Skeletal muscle satellite cell (primary cell): ENCODE measurements around the gene THTPA.
"Not testable (repeated sequence)": the region's sequence is repeated elsewhere in the genome, so short reads cannot be mapped to it uniquely, and the experiment has no call there.

Experiments
- H3K27me3 ChIP-seq: 2 replicates; pipeline ENCODE4 v1.7.0; 2013; ENCODE audit warnings: low read length; ENCODE audit not compliant: control insufficient read depth, insufficient read depth
- H3K36me3 ChIP-seq: 2 replicates; pipeline ENCODE4 v1.7.0; 2013; ENCODE audit warnings: mild to moderate bottlenecking, control low read depth, low read length; ENCODE audit not compliant: insufficient read depth
- H3K4me1 ChIP-seq: 2 replicates; pipeline ENCODE4 v1.7.0; 2013; ENCODE audit warnings: low read length; ENCODE audit not compliant: control insufficient read depth, insufficient read depth
- H3K4me2 ChIP-seq: 2 replicates; pipeline ENCODE4 v1.7.0; 2013; ENCODE audit warnings: mild to moderate bottlenecking, low read length
- H3K4me3 ChIP-seq: 2 replicates; pipeline ENCODE4 v1.7.0; 2013; ENCODE audit warnings: low read length
- H3K9ac ChIP-seq: 2 replicates; pipeline ENCODE4 v1.7.0; 2013; ENCODE audit warnings: mild to moderate bottlenecking, low read depth, low read length, moderate library complexity
- H3K9me3 ChIP-seq: replicated peaks from 2 replicates; pipeline ENCODE4 v1.7.0; 2013; ENCODE audit warnings: mild to moderate bottlenecking, control low read depth, low read length

The THTPA gene

DNA sequence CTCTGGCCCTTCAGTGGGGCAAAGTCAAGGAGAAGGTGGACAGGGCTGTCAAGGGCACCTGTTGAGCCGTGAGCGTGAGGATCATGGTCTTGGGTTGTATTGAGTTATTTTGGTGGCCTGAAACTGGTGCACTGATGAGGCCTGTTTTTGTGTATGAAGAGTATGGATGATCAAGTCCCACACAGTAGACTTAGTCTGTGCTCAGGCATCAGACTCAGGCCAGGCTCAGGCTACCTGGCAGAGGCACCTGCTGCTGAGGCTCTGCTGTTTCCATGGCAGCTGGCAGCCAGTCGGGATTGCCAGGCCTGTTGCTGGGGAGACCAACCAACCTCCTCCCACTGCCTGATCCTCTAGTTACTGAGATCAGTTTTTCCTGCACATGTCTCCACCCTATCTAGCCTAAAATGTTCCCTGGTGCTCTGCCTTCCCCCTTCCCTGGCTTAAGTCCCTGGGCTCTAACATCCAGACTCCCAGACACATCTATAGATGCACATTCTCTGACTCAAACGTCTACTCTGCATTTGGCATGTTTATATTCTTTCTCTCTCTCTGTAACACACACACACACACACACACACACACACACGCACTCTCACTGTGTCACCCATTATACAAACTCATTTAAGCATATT, 17.4 kb downstream of the THTPA start:
- no peak overlapping the region for H3K9ac ChIP-seq
- H3K36me3 ChIP-seq = no peaks in the 10 kb centered on the region
- no peaks in the 10 kb centered on the region for H3K4me1 ChIP-seq
- H3K27me3 ChIP-seq = peaks cover 58% of the 10 kb centered on the region
- no peak overlapping the region for H3K4me3 ChIP-seq
- H3K4me2 ChIP-seq = no peak overlapping the region
- no peaks in the 10 kb centered on the region for H3K9me3 ChIP-seq

DNA sequence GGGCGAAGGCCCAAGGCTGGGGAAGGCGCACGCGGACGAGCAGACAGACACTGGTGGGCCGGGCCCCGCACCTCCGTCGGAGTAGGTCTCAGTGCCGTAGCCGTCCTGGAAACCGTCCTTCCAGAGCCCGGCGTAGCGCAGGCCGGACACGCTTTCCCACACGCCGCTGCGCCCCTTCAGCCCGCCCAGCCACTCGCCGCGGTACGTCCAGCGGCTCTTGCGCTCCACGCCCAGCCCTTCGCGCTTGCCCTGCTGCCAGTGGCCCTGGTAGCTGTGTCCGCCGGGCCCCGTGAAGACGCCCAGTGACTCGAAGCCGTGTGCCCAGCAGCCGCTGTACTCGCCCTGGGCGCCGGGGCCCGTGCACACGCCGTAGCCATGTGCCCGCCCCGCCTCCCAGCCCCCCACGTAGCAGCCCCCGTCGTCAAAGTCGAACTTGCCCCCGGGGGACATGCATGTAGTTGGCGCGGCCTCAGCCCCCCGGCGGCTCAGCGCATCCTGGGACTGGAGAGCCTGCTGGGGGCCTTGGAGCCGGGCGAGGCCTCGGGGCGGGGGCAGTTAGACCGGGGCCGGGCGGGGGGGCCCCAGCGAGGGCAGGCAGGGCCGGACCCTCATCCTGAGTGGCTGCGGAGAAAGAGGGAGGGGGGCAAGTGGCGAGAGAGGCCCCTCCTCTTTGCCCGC, 21.1 kb downstream of the THTPA start:
- Histone ChIP-seq H3K9ac (no peak overlapping the region), H3K4me3 (no peak overlapping the region), H3K27me3 (peaks cover 80% of the 10 kb centered on the region)

DNA sequence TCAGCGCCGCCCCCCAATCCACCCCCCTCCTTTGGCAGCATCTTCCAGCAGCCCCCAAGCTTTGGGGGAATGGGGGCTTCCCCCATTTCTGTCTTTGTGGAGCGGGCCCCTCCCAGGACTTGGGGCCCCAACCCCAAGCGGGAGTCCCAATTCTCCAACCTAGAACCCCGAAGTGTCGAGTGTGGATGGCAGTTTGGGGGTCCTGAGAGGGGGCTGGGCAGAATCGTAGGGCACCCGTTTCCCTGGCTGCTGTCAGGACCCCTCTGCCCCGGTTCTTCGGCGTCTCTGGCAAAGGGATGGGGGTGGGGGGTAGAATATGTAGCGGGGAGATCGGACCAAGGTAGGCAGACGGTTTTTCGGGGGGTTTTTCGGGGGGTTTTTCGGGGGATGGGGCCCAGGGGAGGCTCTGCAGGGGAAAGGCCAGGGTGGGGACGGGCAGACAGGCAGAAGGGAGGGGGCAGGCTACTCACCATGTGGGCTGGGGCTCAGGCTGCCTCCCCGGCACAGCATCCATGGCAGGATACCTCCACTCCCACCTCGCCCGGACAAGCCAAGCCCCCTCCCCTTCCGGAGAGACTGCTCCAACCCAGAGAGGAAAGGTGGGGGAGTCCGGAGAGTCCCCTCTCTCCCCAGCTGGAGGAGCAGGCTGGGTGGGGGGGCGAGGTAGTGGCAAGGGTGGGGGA, 21.8 kb downstream of the THTPA start:
- no peak overlapping the region for H3K9ac ChIP-seq
- peaks cover 80% of the 10 kb centered on the region for H3K27me3 ChIP-seq
- no peaks in the 10 kb centered on the region for H3K4me1 ChIP-seq
- no peaks in the 10 kb centered on the region for H3K36me3 ChIP-seq
- no peak overlapping the region for H3K4me2 ChIP-seq
- no peak overlapping the region for H3K4me3 ChIP-seq
- no peaks in the 10 kb centered on the region for H3K9me3 ChIP-seq

More for the DNA sequence above, 21.1 kb downstream of the THTPA start:
- no peak overlapping the region for H3K4me2 ChIP-seq
- no peaks in the 10 kb centered on the region for H3K36me3 ChIP-seq
- H3K4me1 ChIP-seq = no peaks in the 10 kb centered on the region
- H3K9me3 ChIP-seq = no peaks in the 10 kb centered on the region

DNA sequence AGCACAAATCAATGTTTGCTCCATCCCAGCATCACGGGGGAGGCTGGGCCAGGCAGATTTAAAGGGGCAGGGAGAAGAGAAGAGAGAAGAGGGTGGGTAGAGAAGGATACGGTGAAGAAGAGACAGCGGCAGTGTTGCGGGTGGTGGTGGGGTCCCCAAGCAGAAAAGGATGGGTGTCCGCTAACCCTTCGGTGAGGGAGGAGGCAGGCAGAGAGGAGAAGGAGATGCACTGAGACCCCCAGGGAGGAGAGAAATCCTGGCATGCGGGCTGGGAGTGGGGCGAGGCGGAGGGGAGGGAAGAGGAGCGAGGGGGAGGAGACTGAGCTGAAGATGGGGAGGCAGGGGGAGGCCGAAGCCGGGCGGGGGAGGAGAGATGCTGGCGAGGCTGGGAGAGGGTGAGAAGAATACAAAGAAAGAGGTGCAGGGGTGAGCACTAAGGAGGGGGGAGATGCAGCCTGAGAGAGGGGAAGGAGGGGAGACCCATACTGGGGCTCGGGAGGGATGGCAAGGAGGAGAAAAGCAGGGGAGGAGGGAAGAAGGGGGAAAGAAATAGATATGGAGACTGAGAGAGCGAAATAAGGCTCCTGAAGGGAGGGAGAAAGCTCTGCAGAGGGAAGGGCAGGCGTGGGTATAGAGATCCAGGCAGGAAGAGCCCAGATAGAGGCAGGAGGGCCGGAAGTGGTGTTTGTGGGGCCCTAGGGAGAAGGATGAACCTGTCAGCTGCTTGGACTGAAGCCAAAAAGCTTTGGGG, 22.7 kb downstream of the THTPA start, which contains the start of gene JPH4:
JPH4 (minus strand) TSS at position 231 of the 751 bp plus-strand sequence. CDS start 1,337 bp downstream, outside the sequence.
- H3K9ac ChIP-seq = no peak within 1 kb of the TSS
- H3K9me3 ChIP-seq = no peaks in the 10 kb centered on the region
- peaks cover 71% of the 10 kb centered on the region for H3K27me3 ChIP-seq
- H3K36me3 ChIP-seq = no peaks in the 10 kb centered on the region
- H3K4me1 ChIP-seq = no peaks in the 10 kb centered on the region
- H3K4me2 ChIP-seq = no peak within 1 kb of the TSS
- no peak within 1 kb of the TSS for H3K4me3 ChIP-seq

DNA sequence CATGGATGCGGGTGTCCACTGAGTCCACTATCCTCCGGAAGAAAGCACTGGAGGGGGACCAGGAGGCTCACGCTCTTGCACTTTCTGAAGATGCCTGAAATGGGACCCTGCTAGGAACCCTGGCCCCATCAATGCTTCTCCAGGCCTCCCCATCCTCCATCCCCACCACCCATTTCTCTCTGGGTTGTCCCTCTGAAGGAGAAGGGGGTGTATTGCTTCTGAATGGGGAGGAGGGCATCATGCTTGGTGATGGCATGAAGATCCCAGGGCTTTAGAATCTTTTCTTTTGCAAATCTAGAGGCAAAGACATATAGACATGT, 23.2 kb downstream of the THTPA start:
- H3K9me3 ChIP-seq = no peaks in the 10 kb centered on the region
- H3K4me2 ChIP-seq = no peak overlapping the region
- no peaks in the 10 kb centered on the region for H3K36me3 ChIP-seq
- no peaks in the 10 kb centered on the region for H3K4me1 ChIP-seq
- H3K4me3 ChIP-seq = no peak overlapping the region
- no peak overlapping the region for H3K9ac ChIP-seq
- H3K27me3 ChIP-seq = peaks cover 68% of the 10 kb centered on the region

DNA sequence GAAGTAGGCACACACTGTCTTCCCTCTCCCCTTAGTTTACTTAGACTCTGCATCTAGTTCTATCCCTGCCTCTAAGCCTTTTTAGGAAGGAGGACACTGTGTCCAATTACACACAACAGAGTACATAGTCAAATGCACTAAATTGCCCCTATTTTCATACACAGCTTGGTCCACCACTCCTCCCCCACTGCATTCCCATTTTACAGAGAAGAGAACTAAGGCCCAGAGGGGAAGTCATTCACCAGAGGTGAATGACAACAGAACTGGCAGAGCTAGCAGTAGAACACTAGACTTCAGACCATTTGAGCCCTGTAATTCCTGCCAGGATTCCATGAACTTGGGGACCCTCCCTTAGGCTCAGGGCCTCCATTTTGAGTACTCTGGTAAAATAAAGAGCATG, 23.7 kb downstream of the THTPA start:
- no peaks in the 10 kb centered on the region for H3K9me3 ChIP-seq
- H3K4me3 ChIP-seq = no peak overlapping the region
- H3K4me2 ChIP-seq = no peak overlapping the region
- H3K27me3 ChIP-seq = peaks cover 67% of the 10 kb centered on the region
- H3K4me1 ChIP-seq = no peaks in the 10 kb centered on the region
- H3K36me3 ChIP-seq = no peaks in the 10 kb centered on the region
- no peak overlapping the region for H3K9ac ChIP-seq

DNA sequence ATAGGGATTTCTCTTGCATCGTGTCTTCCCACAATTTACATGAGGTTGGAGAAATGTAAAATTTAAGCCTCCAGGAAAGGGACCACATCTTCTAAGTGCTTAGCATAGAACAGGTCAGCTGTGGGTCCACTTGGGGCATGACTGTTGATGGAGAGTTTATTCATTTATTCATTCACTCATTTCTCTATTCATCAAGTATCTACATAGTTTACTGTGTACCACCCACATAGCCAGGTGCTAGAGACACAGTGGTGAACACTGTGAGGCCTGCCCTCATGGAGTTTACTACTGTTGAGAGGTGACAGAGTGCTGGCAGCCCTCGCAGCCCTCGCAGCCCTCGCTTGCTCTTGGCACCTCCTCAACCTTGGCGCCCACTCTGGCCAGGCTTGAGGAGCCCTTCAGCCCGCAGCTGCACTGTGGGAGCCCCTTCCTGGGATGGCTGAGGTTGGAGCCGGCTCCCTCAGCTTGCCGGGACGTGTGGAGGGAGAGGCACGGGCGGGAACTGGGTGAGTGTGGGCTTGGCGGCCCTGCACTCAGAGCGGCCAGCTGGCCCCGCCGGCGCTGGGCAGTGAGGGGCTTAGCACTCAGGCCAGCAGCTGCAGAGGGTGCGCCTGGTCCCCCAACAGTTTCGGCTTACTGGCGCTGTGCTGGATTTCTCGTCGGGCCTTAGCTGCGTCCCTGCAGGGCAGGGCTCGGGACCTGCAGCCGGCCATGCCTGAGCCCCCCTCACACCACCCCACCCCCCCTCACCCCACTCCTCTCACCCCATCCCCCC, 24.3 kb downstream of the THTPA start:
- no peak overlapping the region for H3K9ac ChIP-seq
- no peak overlapping the region for H3K4me2 ChIP-seq
- H3K27me3 ChIP-seq = peaks cover 61% of the 10 kb centered on the region
- no peaks in the 10 kb centered on the region for H3K9me3 ChIP-seq
- H3K36me3 ChIP-seq = no peaks in the 10 kb centered on the region
- no peak overlapping the region for H3K4me3 ChIP-seq
- H3K4me1 ChIP-seq = no peaks in the 10 kb centered on the region

DNA sequence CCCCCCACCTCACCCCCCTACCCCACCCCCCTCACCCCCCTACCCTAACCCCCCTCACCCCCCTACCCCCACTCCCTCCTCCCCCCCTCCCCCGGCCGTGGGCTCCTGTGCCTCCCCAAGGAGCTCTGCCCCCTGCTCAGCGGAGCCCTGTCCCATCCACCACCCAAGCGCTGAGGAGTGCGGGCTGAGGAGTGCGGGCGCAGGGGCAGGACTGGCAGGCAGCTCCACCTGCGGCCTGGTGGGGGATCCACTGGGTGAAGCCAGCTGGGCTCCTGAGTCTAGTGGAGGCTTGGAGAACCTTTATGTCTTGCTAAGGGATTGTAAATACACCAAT, 24.8 kb downstream of the THTPA start:
- H3K4me2 ChIP-seq = no peak overlapping the region
- no peak overlapping the region for H3K4me3 ChIP-seq
- no peaks in the 10 kb centered on the region for H3K36me3 ChIP-seq
- peaks cover 55% of the 10 kb centered on the region for H3K27me3 ChIP-seq
- H3K9me3 ChIP-seq = no peaks in the 10 kb centered on the region
- H3K4me1 ChIP-seq = no peaks in the 10 kb centered on the region
- H3K9ac ChIP-seq = no peak overlapping the region

DNA sequence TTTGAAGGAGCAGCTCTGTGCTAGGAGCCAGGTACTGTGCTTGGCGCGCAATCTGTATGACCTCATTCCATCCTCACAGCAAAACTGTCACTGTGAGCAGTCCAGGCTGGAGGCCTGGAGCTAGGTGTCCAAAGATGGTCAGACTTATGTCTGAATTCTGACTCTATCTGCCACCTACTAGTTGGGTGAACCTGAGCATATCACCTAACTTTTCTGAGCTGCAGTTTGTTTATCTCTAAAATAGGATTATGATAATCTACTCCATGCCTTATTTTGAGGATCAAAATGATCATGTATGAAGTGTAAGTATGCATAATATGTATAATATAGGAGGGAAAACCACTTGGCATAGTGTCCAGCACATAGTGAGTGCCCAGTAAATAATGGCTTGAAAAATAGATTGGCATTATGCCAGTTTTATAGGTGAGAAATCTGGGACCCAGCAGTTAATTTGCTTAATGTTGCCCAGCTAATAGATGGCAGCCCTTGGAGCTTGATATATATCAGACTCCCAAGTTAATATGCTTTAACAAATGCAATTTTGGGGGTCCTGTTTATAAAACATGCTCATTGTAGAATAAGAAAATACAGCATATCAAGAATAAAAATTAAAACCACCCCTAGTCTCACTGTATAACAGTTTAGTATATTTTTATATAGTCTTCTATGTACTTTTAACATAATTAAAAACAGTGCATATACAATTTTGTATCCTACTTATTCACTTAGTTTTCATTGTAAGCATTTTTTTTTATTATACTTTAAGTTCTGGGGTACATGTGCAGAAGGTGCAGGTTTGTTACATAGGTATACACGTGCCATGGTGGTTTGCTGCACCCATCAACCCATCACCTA, 27.1 kb downstream of the THTPA start:
- Histone ChIP-seq H3K36me3 (no peaks in the 10 kb centered on the region), H3K4me1 (no peaks in the 10 kb centered on the region), H3K4me3 (no peak overlapping the region), H3K9ac (no peak overlapping the region), H3K9me3 (no peaks in the 10 kb centered on the region), H3K27me3 (peaks cover 35% of the 10 kb centered on the region), H3K4me2 (no peak overlapping the region)

DNA sequence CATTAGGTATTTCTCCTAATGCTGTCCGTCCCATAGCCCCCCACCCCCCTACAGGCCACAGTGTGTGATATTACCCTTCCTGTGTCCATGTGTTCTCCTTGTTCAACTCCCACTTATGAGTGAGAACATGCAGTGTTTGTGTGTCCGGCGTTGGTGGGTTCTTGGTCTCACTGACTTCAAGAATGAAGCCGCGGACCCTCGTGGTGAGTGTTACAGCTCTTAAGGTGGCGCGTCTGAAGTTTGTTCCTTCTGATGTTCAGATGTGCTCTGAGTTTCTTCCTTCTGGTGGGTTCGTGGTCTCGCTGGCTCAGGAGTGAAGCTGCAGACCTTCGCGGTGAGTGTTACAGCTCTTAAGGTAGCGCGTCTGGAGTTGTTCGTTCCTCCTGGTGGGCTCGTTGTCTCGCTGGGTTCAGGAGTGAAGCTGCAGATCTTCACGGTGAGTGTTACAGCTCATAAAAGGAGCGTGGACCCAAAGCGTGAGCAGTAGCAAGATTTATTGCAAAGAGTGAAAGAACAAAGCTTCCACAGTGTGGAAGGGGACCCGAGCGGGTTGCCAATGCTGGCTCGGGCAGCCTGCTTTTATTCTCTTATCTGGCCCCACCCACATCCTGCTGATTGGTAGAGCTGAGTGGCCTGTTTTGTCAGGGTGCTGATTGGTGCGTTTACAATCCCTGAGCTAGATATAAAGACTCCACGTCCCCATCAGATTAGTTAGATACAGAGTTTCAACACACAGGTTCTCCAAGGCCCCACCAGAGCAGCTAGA, 27.9 kb downstream of the THTPA start:
- H3K36me3 ChIP-seq, H3K9me3 ChIP-seq, H3K9ac ChIP-seq, H3K4me3 ChIP-seq, H3K4me1 ChIP-seq, H3K4me2 ChIP-seq: not testable (repeated sequence)
- H3K27me3 ChIP-seq = peaks cover 29% of the 10 kb centered on the region
